Adipocyte (in vitro differentiated cells): ENCODE results near the gene YWHAE.
"Not testable (repeated sequence)": the region's sequence is repeated elsewhere in the genome, so short reads cannot be mapped to it uniquely, and the experiment has no call there.

ENCODE experiments used
- DNase-seq: peaks from one replicate; pipeline ENCODE4 v3.0.0-alpha.2; 2015; ENCODE audit warnings: low read depth
- H3K27me3 ChIP-seq: replicated peaks from 2 replicates; pipeline ENCODE4 v1.7.0; 2013; ENCODE audit warnings: mild to moderate bottlenecking, low read length, moderate library complexity; ENCODE audit not compliant: control insufficient read depth, insufficient read depth
- H3K36me3 ChIP-seq: 2 replicates; pipeline ENCODE4 v1.7.0; 2013; ENCODE audit warnings: low read length, mild to moderate bottlenecking, moderate library complexity; ENCODE audit not compliant: control insufficient read depth, insufficient read depth, severe bottlenecking
- H3K4me1 ChIP-seq: 2 replicates; pipeline ENCODE4 v1.7.0; 2013; ENCODE audit warnings: mild to moderate bottlenecking, low read length, moderate library complexity; ENCODE audit not compliant: control insufficient read depth, insufficient read depth
- H3K4me3 ChIP-seq: 2 replicates; pipeline ENCODE4 v1.7.0; 2013; ENCODE audit warnings: mild to moderate bottlenecking, low read length, moderate library complexity
- H3K9ac ChIP-seq: 2 replicates; pipeline ENCODE4 v1.7.0; 2013; ENCODE audit warnings: mild to moderate bottlenecking, low read length, moderate library complexity
- H3K9me3 ChIP-seq: 2 replicates; pipeline ENCODE4 v1.7.0; 2013; ENCODE audit warnings: mild to moderate bottlenecking, low read length, moderate library complexity; ENCODE audit not compliant: control insufficient read depth

Gene YWHAE

DNA sequence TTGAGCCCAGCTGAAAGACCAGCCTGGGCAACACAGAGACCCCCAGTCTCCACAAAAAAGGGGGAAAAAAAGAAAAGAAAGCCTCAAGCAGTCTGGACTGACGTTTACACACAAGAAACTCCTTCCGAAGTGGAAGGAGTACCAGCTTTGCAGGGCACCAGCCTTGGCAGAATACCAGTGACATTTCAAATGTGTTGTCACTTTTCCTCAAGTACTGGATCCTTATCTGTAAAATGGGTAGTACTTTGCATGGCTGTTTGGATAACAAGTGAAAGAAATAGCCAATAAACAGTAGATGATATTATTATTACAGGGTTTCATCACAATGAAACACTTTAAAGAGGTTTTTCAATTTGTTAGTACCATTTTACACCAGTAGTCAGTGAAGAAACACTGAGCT is 14.2 kb downstream of the YWHAE start:
- Histone ChIP-seq H3K27me3 (no peaks in the 10 kb centered on the region), H3K36me3 (no peaks in the 10 kb centered on the region), H3K4me3 (no peak overlapping the region), H3K9ac (no peak overlapping the region), H3K4me1 (peaks cover 70% of the 10 kb centered on the region), H3K9me3 (no peaks in the 10 kb centered on the region)
- DNase-seq, result no peak

DNA sequence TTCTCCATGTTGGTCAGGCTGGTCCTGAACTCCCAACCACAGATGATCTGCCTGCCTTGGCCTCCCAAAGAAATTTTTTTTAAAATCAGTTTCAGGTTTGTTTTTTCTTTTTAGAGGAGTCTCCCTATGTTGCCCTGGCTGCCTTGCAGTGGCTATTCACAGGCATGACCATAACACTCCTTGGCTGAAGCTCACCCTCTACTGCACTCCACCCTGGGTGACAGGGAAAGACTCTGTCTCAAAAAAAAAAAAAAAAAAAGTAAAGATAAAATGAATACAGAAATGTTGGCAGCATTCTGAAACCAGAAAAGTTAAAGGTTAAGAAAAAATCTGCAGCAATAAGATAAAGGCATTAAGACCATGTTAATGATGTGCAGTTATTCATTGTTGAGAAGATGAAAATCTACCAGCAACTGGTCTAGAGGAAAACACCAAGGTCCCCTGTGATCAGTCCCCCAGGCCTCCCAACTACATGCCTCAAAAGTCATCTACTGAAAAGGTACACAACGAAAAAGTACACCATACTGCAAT is 15.1 kb downstream of the YWHAE start:
- Histone ChIP-seq H3K9me3 (no peaks in the 10 kb centered on the region), H3K36me3 (no peaks in the 10 kb centered on the region)
- DNase-seq, result no peak

DNA sequence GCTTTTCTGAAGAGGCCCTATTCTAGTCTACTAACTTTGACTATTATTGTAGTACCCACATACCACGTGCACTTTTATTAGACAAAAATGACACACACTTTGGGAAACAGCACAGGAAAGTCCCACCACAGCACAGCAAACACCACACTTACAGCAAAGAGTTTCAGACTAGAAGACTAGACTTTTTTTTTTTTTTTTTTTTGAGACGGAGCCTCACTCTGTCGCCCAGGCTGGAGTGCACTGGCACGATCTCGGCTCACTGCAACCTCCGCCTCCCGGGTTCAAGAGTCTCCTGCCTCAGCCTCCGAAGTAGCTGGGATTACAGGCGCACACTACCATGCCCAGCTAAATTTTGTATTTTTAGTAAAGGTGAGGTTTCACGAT is 20.1 kb downstream of the YWHAE start:
- H3K36me3 ChIP-seq, result no peaks in the 10 kb centered on the region

More for the DNA sequence above, 15.1 kb downstream of the YWHAE start:
- H3K4me1 ChIP-seq, result peaks cover 70% of the 10 kb centered on the region
- no peak overlapping the region for H3K4me3 ChIP-seq
- no peak overlapping the region for H3K9ac ChIP-seq
- H3K27me3 ChIP-seq, result no peaks in the 10 kb centered on the region

DNA sequence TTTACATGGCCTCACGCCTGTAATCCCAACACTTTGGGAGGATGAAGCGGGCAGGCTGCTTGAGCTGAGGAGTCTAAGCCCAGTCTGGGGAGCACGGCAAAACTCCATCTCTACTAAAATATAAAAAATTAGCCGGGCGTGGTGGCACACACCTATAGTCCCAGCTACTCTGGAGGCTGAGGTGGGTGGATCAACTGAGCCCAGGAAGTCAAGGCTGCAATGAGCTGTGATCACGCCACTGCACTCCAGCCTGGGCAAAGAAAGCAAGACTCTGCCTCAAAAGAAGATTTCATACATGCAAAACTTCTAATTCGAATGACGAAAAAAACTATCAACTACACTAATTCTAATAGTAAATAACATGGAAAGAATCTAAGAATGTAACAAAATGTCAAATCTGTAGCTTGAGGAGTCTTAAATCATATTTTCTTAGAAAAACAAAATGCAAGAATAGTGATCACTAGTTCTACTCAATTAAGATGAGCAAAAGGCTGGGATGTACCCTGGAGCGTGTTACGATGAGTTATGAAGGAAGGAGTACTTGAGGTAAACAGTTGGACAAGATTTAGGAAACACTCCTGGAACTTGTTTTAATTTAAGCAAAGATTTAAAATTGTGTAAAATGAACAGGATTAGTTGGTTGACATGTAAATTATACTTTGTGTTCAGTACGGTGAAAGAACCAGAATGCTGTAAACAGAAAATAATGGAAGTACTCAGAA is 20.7 kb downstream of the YWHAE start:
- no peak overlapping the region for H3K9ac ChIP-seq
- peaks cover 76% of the 10 kb centered on the region for H3K4me1 ChIP-seq
- H3K27me3 ChIP-seq, result no peaks in the 10 kb centered on the region
- H3K9me3 ChIP-seq, result no peaks in the 10 kb centered on the region
- H3K36me3 ChIP-seq, result no peaks in the 10 kb centered on the region
- DNase-seq, result no peak
- no peak overlapping the region for H3K4me3 ChIP-seq

More for the DNA sequence above, 20.1 kb downstream of the YWHAE start:
- H3K4me1 ChIP-seq, result peaks cover 75% of the 10 kb centered on the region
- H3K27me3 ChIP-seq, result no peaks in the 10 kb centered on the region
- H3K9me3 ChIP-seq, result no peaks in the 10 kb centered on the region
- H3K9ac ChIP-seq, result no peak overlapping the region
- H3K4me3 ChIP-seq, result no peak overlapping the region
- DNase-seq, result no peak

DNA sequence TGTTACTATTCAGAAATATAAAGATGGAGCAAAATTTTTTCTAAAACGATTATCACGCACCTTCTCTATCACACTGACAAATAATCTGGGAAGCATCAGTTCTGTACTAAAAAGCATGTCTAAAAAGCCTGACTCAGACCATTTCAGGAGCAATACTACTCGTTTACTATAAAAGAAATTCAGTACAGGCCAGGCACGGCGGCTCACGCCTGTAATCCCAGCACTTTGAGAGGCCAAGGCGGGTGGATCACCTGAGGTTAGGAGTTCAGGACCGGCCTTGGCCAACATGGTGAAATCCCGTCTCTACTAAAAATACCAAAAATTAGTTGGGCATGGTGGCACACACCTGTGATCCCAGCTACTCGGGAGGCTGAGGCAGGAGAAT is 21.6 kb downstream of the YWHAE start:
- DNase-seq, H3K27me3 ChIP-seq, H3K9ac ChIP-seq, H3K4me3 ChIP-seq, H3K9me3 ChIP-seq, H3K36me3 ChIP-seq: not testable (repeated sequence)
- peaks cover 78% of the 10 kb centered on the region for H3K4me1 ChIP-seq

DNA sequence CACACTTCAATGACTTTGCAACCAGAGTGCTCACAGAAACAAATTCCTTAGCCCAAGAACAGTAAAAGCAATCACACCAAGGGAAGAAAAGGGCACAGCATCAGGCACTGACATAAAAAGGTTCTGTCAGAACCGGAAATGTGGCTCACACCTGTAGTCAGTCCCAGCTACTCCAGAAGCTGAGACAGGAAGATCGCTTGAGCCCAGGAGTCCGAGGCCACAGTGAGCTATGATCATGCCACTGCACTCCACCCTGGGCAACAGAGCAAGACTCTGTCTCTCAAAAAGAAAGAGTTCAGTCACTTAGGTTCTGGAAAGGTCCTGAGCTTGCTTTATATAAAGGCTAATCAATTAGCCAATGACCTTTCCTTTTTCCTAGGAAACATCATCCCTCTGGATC is 22.7 kb downstream of the YWHAE start:
- Histone ChIP-seq H3K4me1 (peaks cover 76% of the 10 kb centered on the region), H3K36me3 (peaks cover 15% of the 10 kb centered on the region), H3K27me3 (no peaks in the 10 kb centered on the region), H3K4me3 (no peak overlapping the region), H3K9me3 (no peaks in the 10 kb centered on the region), H3K9ac (no peak overlapping the region)
- no peak for DNase-seq

DNA sequence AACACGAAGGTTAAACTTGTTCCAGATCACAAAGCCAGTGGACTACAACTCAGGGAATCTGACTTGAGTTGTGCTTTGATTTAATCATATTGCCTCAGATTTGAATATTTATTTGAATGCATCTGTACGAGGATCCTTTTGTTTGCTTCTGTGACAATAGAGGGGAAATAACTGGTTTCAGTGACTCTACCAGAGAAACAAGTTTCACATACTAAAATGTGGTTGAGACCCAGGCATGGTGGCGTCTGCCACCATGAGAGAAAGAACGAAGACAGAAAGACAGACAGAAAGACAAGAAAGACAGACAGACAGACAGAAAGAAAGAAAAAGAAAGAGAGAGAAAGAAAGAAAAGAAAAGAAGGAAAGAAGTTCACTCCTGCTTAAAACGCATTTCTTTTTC is 24.0 kb downstream of the YWHAE start:
- Histone ChIP-seq H3K27me3 (no peaks in the 10 kb centered on the region), H3K9ac (no peak overlapping the region), H3K36me3 (peaks cover 15% of the 10 kb centered on the region), H3K4me3 (no peak overlapping the region), H3K4me1 (peaks cover 74% of the 10 kb centered on the region), H3K9me3 (no peaks in the 10 kb centered on the region)
- no peak for DNase-seq

DNA sequence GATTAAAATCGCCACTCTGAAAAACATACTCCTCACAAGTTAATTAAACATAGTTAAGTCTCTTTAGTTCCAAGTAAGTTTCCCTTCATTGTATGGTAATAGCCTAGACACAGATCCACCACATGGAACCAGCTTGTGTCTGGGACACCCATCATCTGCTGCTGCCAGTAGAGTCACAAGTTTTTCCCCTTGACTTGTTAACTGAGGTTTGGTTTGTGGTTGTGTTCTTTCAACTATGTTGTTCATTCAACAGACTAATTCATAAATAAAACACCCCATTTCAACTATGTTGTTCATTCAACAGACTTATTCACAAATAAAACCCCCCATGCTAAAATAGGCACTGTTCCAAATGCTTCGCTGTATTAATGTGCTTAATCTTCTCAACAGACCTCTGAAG is 24.4 kb downstream of the YWHAE start:
- H3K27me3 ChIP-seq, result no peaks in the 10 kb centered on the region
- no peak overlapping the region for H3K9ac ChIP-seq
- H3K4me3 ChIP-seq, result no peak overlapping the region
- DNase-seq, result no peak
- H3K9me3 ChIP-seq, result no peaks in the 10 kb centered on the region
- peaks cover 15% of the 10 kb centered on the region for H3K36me3 ChIP-seq
- peaks cover 70% of the 10 kb centered on the region for H3K4me1 ChIP-seq

DNA sequence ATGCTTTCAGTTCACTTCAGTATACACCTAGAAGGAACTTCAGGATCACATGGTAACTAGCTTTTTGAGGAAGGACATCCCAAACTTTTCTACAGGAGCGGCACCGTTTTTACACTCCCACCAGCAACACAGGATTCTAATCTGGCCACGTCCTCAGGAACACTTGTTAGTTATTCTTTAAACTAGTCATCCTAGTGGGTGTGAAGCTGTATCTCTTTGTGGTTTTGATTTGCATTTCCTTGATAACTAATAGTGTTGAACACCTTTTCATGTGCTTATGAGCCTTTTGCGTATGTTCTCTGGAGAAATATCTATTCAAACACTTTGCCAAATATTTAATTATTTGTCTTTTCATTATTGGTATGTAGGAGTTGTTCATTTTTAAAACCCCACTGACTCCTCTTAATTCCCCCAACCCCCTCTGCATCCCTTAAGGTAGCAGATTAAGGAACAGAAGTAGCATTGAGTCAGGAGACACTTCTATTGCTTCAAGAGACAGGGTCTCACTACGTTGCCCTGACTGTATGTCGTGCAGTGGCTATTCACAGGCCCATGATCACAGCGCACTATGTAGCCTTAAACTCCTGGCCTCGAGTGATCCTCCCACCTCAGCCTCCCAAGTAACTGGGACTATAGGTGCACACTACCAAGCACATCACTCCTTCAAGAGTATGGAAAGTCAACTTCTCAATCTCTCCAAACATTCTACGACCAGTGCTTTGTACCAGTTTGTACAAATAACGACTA is 25.4 kb downstream of the YWHAE start:
- no peaks in the 10 kb centered on the region for H3K27me3 ChIP-seq
- no peak overlapping the region for H3K4me3 ChIP-seq
- no peaks in the 10 kb centered on the region for H3K9me3 ChIP-seq
- peaks cover 17% of the 10 kb centered on the region for H3K36me3 ChIP-seq
- peaks cover 60% of the 10 kb centered on the region for H3K4me1 ChIP-seq
- DNase-seq, result no peak
- no peak overlapping the region for H3K9ac ChIP-seq

DNA sequence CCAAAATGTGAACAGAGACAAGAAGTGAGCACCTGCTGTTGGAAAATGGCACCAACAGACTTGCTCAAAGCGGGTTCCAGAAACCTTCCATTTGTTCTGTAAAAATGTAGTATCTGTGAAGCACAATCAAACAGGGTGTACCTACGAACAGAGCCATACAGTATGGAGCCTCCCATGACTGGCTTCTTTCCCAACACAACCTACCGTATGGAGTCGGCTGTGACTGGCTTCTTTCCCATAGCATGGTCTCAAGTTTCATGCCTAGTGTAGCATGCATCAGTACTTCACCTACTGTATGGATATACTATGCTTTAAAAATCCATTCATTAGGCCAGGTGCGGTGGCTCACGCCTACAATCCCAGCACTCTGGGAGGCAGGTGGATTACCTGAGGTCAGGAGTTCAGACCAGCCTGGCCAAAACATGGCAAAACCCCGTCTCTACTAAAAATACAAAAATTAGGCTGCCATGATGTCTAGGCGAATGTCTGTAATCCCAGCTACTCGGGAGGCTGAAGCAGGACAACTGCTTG is 26.2 kb downstream of the YWHAE start:
- Histone ChIP-seq H3K9ac (no peak overlapping the region), H3K4me3 (no peak overlapping the region), H3K27me3 (no peaks in the 10 kb centered on the region), H3K36me3 (peaks cover 20% of the 10 kb centered on the region), H3K9me3 (no peaks in the 10 kb centered on the region), H3K4me1 (peaks cover 52% of the 10 kb centered on the region)
- DNase-seq, result no peak

DNA sequence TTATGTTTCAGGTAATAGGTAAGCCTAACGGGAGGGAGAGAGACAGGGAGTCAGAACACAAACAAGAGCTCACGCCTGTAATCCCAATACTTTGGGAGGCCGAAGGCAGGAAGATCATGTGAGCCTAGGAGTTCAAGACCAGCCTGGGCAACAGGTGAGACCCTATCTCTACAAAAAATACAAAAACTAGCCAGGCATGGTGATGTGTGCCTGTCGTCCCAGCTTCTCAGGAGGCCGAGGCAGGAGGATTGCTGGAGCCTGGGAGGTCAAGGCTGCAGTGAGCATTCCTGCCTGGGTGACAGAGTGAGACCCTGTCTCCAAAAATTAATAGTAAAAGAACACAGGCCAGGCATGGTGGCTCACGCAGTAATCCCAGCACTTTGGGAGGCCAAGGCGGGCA is 27.4 kb downstream of the YWHAE start:
- Histone ChIP-seq H3K27me3 (no peaks in the 10 kb centered on the region), H3K4me3 (no peak overlapping the region), H3K9ac (no peak overlapping the region), H3K36me3 (peaks cover 20% of the 10 kb centered on the region), H3K4me1 (peaks cover 44% of the 10 kb centered on the region), H3K9me3 (no peaks in the 10 kb centered on the region)
- DNase-seq, result no peak
